IPS-20b (cell line): Measurements from ENCODE around the gene PCYT1A.
"Not testable (repeated sequence)": the region's sequence is repeated elsewhere in the genome, so short reads cannot be mapped to it uniquely, and the experiment has no call there.

Experiments
- H3K27ac ChIP-seq: one replicate; pipeline ENCODE4 v1.5.1; 2013; ENCODE audit warnings: low read length
- H3K27me3 ChIP-seq: 2 replicates; pipeline ENCODE4 v1.6.1; 2013; ENCODE audit warnings: mild to moderate bottlenecking, low read length, inconsistent platforms; ENCODE audit not compliant: insufficient read depth
- H3K36me3 ChIP-seq: 2 replicates; pipeline ENCODE4 v1.6.1; 2013; ENCODE audit warnings: low read depth, mild to moderate bottlenecking, inconsistent platforms, low read length, moderate library complexity; ENCODE audit not compliant: insufficient read depth
- H3K4me1 ChIP-seq: 2 replicates; pipeline ENCODE4 v1.6.1; 2013; ENCODE audit warnings: mild to moderate bottlenecking, control low read depth, inconsistent platforms, low read length, moderate library complexity; ENCODE audit not compliant: insufficient read depth
- H3K4me3 ChIP-seq: 2 replicates; pipeline ENCODE4 v1.5.1; 2013; ENCODE audit warnings: mild to moderate bottlenecking, low read length, inconsistent platforms
- H3K9ac ChIP-seq: 2 replicates; pipeline ENCODE4 v1.6.1; 2013; ENCODE audit warnings: low read depth, mild to moderate bottlenecking, inconsistent platforms, low read length, moderate library complexity
- H3K9me3 ChIP-seq: 2 replicates; pipeline ENCODE4 v1.6.1; 2013; ENCODE audit warnings: mild to moderate bottlenecking, low read depth, low read length, inconsistent platforms; ENCODE audit not compliant: insufficient read depth

PCYT1A gene

GRCh38 chr3:196219194-196219969 is 68.1 kb downstream of the PCYT1A start:
- H3K9ac ChIP-seq = no peak overlapping the region
- H3K27me3 ChIP-seq = peaks cover 7% of the 10 kb centered on the region; the same call in 1 of the 2 replicates
- peaks cover 9% of the 10 kb centered on the region; the same call in 1 of the 2 replicates for H3K4me1 ChIP-seq
- no peak overlapping the region for H3K27ac ChIP-seq
- no peaks in the 10 kb centered on the region for H3K9me3 ChIP-seq
- no peak overlapping the region for H3K4me3 ChIP-seq
- H3K36me3 ChIP-seq = no peaks in the 10 kb centered on the region

DNA sequence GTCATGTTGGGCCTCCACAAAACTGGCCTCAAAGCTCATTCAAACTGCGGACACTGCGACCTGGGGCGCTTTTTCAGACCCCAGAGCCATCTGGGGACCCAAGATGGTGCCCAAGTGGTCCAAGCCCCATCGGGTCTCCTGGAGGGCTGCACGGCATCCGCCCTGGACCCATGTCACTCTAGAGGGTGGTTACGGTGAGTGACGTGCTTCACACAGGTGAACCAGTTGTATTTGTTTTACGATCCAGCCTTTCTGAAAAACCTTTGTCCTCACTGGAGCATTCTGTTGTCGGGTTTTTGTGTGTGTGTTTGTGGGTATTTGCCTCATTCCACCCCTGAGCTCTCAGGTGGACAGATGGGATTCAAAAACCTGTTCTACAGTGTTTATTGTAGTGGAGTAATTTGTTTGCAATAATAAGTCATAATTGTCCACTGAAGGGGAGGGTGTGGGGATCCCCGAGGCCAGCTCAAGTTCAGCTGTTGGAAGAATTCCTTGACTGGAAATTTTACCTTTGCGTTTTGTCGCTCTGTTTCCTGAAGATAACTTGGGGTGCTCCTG is 69.3 kb downstream of the PCYT1A start:
- H3K27me3 ChIP-seq = peaks cover 7% of the 10 kb centered on the region; the same call in 1 of the 2 replicates
- H3K4me1 ChIP-seq = peaks cover 9% of the 10 kb centered on the region; the same call in 1 of the 2 replicates
- no peak overlapping the region for H3K4me3 ChIP-seq
- no peak overlapping the region for H3K27ac ChIP-seq
- no peaks in the 10 kb centered on the region for H3K36me3 ChIP-seq
- no peak overlapping the region for H3K9ac ChIP-seq
- H3K9me3 ChIP-seq = no peaks in the 10 kb centered on the region

GRCh38 chr3:196217307-196218154 is 70.0 kb downstream of the PCYT1A start:
- H3K27me3 ChIP-seq = peaks cover 7% of the 10 kb centered on the region; the same call in 1 of the 2 replicates
- no peak overlapping the region for H3K27ac ChIP-seq
- peak overlapping the region; percentile 48; the same call in 1 of the 2 replicates for H3K9ac ChIP-seq
- H3K4me1 ChIP-seq = peaks cover 9% of the 10 kb centered on the region; the same call in 1 of the 2 replicates
- peak overlapping the region; percentile 72; the same call in 1 of the 2 replicates for H3K4me3 ChIP-seq
- no peaks in the 10 kb centered on the region for H3K9me3 ChIP-seq
- no peaks in the 10 kb centered on the region for H3K36me3 ChIP-seq

DNA sequence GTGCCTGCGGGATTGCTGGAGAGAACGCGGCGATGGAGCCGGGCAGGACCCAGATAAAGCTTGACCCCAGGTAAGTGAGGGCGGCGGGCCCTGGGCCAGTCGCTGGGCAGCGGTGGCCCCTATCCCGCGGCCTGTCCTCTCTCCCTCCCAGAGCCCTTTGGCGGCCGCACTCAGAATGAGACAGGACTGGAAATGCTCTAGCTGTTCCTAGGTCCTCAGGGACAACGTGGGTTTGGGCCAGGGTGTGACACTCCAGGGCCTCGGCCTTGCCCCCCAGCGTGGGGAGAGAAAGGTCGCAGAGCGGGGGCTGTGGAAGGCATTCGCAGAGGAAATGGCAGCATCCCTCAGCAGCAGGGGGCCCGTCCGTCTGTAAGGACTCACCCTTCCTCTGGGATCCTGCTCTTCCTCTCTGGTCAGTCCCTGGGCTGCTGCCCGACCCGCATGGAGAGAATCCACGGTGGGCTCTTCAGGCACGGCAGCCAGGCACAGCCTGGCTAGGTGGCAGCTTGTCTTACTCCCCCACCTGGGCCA is 70.8 kb downstream of the PCYT1A start:
- Histone ChIP-seq H3K27ac (no peak overlapping the region), H3K4me1 (peaks cover 9% of the 10 kb centered on the region; the same call in 1 of the 2 replicates), H3K27me3 (peaks cover 7% of the 10 kb centered on the region; the same call in 1 of the 2 replicates), H3K36me3 (no peaks in the 10 kb centered on the region), H3K9me3 (no peaks in the 10 kb centered on the region), H3K4me3 (peak overlapping the region; percentile 72; the same call in 1 of the 2 replicates), H3K9ac (peak overlapping the region; percentile 48; the same call in 1 of the 2 replicates)

GRCh38 chr3:196216089-196216564 is 71.4 kb downstream of the PCYT1A start, which contains the start of gene SLC51A:
TSS of gene SLC51A (plus strand) at chr3:196216534. CDS start at chr3:196216713, 179 bp downstream.
- Histone ChIP-seq H3K9me3 (no peaks in the 10 kb centered on the region), H3K27me3 (peaks cover 7% of the 10 kb centered on the region; the same call in 1 of the 2 replicates), H3K4me3 (peak within 1 kb of the TSS; percentile 72; the same call in 1 of the 2 replicates), H3K4me1 (peaks cover 9% of the 10 kb centered on the region; the same call in 1 of the 2 replicates), H3K36me3 (no peaks in the 10 kb centered on the region), H3K9ac (peak within 1 kb of the TSS; percentile 48; the same call in 1 of the 2 replicates), H3K27ac (no peak within 1 kb of the TSS)

- Histone ChIP-seq H3K27ac (no peak overlapping the region), H3K9me3 (no peaks in the 10 kb centered on the region), H3K27me3 (peaks cover 7% of the 10 kb centered on the region; the same call in 1 of the 2 replicates), H3K36me3 (no peaks in the 10 kb centered on the region), H3K4me1 (peaks cover 9% of the 10 kb centered on the region; the same call in 1 of the 2 replicates), H3K4me3 (no peak overlapping the region; the same call in 1 of the 2 replicates), H3K9ac (no peak overlapping the region)
Measured at GRCh38 chr3:196215493-196216020, 72.0 kb downstream of the PCYT1A start.

DNA sequence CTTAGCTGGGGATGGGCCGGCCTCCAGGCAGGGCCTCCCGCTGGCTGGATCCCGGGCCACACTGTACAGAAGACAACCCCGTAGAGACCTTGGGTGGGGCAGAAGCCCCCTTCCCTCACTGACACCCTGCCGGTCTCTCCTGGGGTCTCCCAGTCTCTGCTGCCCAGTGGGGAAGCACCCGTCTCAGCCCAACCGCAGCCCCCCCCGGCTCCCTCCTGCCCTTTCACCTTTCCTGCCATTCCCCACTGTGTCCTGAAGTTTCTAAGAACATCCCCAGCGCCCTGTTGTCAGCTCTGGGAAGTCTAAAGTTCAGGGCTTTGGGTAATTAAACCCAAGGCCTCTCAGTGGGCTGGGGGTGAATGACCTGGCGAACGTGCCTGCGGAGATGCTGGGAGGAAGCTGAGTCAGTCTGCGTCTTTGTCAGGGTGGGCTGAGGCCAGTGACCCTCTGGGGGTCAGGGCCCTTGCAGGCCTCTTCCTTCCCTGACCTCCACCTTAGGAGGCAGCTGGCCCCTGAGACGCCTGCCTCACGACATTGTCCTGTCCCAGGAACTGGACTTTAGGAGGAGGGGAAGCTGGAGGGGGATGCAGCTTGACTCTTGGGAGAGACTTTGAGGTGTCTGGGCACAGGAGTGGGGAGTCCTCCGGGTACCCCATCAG is 72.6 kb downstream of the PCYT1A start:
- Histone ChIP-seq H3K27me3 (peaks cover 7% of the 10 kb centered on the region; the same call in 1 of the 2 replicates), H3K4me3 (no peak overlapping the region), H3K36me3 (no peaks in the 10 kb centered on the region), H3K9me3 (no peaks in the 10 kb centered on the region), H3K9ac (no peak overlapping the region), H3K4me1 (peaks cover 9% of the 10 kb centered on the region; the same call in 1 of the 2 replicates), H3K27ac (no peak overlapping the region)

DNA sequence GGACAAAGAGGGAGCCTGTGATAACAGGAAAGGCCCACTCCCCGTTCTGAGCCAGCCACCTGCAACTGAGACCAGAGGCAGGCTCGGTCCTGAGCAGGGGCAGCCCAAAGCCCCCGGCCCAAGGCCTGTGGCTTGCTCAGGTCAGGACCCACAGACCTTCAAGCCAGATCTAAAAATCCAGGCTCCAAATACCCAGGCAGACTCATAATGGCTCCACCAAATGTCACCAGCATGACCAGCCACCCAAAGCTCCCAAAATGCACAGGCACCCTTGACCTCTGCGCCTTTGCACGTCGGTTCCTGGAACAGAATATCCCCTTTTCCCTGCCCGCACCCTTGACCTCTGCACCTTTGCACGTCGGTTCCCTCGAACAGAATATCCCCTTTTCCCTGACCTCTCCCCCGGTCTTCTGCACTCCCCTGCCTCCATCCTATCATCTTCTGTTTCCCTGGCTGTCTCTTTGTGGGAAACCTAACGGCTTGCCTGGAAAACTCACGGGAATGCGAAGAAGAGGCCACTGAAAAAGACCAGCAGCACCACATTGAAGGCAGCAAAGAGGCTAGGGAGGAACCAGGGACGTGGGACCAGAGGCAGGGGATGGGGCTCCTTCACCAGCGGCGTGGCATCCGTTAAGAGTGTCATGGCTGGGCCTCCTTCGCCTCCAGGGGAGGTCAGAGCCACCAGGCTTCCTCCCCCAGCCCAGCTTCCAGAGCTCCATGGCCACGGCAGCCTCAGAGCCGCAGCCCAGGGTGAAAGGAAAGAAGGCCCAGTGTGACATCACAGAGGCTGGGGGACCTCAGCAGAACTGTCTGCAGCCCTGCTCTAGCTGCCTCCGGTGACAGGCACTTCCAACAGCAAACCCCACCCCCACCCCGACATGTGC is 76.6 kb downstream of the PCYT1A start, which contains the start of gene ZDHHC19:
TSS of gene ZDHHC19 (minus strand) at position 728 of the 884 bp plus-strand sequence. CDS start at position 643, 85 bp downstream.
- Histone ChIP-seq H3K9ac (no peak within 1 kb of the TSS), H3K27ac (no peak within 1 kb of the TSS)

DNA sequence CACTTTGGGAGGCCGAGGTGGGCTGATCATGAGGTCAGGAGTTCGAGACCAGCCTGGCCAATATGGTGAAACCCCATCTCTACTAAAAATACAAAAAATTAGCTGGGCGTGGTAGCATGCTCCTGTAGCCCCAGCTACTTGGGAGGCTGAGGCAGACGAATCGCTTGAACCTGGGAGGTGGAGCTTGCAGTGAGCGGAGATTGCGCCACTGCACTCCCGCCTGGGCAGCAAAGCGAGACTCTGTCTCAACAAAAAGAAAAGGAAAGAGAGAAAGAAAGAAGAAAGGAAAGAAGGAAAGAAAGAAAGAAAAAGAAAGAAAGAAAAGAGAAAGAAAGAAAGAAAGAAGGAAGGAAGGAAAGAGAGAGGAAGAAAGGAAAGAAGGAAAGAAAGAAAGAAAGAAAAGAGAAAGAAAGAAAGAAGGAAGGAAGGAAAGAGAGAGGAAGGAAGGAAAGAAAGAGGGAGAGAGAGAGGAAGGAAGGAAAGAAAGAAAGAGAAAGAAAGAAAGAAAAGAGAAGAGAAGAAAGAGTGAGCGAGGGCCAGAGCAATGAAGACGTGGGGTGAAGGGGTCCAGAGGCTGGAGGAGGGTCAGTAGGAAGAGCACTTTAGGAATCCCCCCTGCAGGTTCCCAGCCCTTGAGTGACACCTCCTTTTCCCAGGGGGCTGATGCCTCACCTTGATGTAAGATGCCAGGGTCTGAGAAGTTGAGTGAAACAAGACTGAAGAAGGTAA is 77.4 kb downstream of the PCYT1A start:
- H3K27me3 ChIP-seq = peaks cover 19% of the 10 kb centered on the region
- not testable (repeated sequence) for H3K4me3 ChIP-seq, H3K36me3 ChIP-seq, H3K9ac ChIP-seq, H3K27ac ChIP-seq, H3K9me3 ChIP-seq, H3K4me1 ChIP-seq

More for the DNA sequence above, 76.6 kb downstream of the PCYT1A start, which contains the start of gene ZDHHC19:
- Histone ChIP-seq H3K9me3 (no peaks in the 10 kb centered on the region), H3K27me3 (peaks cover 19% of the 10 kb centered on the region), H3K4me3 (no peak within 1 kb of the TSS), H3K4me1 (peaks cover 3% of the 10 kb centered on the region; the same call in 1 of the 2 replicates), H3K36me3 (no peaks in the 10 kb centered on the region)
